SK-N-SH treated with all-trans-retinoic acid at 6 μM for 48 hours (cell line): ENCODE data around the gene OR2A25.

Experiments
- ATAC-seq: fragments of 200-7000 bp; cut with Tn5 transposase; 3 replicates; pipeline ENCODE4 v1.9.1; 2020; ENCODE audit warnings: mild to moderate bottlenecking, moderate library complexity
- BACH2 ChIP-seq: fragments of 250-450 bp; sonication (Bioruptor Pico); IDR thresholded peaks from 2 replicates; pipeline ENCODE4 v1.9.0; 2021; ENCODE audit warnings: mild to moderate bottlenecking, borderline replicate concordance
- CSDC2 ChIP-seq: fragments of 250-450 bp; sonication (Bioruptor Pico); IDR thresholded peaks from 2 replicates; pipeline ENCODE4 v1.5.0; 2020; ENCODE audit warnings: mild to moderate bottlenecking, moderate library complexity
- ESRRG ChIP-seq: fragments of 250-450 bp; sonication (Bioruptor Pico); IDR thresholded peaks from 2 replicates; pipeline ENCODE4 v1.6.1; 2021; ENCODE audit warnings: mild to moderate bottlenecking
- GLIS3 ChIP-seq: fragments of 250-450 bp; sonication (Bioruptor Pico); IDR thresholded peaks from 2 replicates; pipeline ENCODE4 v1.5.0; 2020; ENCODE audit warnings: mild to moderate bottlenecking, moderate library complexity
- ISL1 ChIP-seq: fragments of 250-450 bp; sonication (Bioruptor Pico); IDR thresholded peaks from 2 replicates; pipeline ENCODE4 v2.1.2; 2022; ENCODE audit warnings: mild to moderate bottlenecking, moderate library complexity
- OSR1 ChIP-seq: fragments of 250-450 bp; sonication (Bioruptor Pico); IDR thresholded peaks from 2 replicates; pipeline ENCODE4 v1.8.0; 2022; ENCODE audit warnings: moderate library complexity, mild to moderate bottlenecking, inconsistent platforms
- PPARA ChIP-seq: fragments of 250-450 bp; sonication (Bioruptor Pico); IDR thresholded peaks from 2 replicates; pipeline ENCODE4 v1.5.0; 2020; ENCODE audit warnings: mild to moderate bottlenecking, borderline replicate concordance
- RARB ChIP-seq: fragments of 250-450 bp; sonication (Bioruptor Pico); IDR thresholded peaks from 2 replicates; pipeline ENCODE4 v1.8.0; 2021; ENCODE audit warnings: mild to moderate bottlenecking, moderate library complexity
- SNAI2 ChIP-seq: fragments of 250-450 bp; sonication (Bioruptor Pico); IDR thresholded peaks from 2 replicates; pipeline ENCODE4 v1.5.0; 2020; ENCODE audit warnings: mild to moderate bottlenecking, moderate library complexity
- TCF4 ChIP-seq: fragments of 250-450 bp; sonication (Bioruptor Pico); IDR thresholded peaks from 2 replicates; pipeline ENCODE4 v1.8.0; 2021; ENCODE audit warnings: mild to moderate bottlenecking, moderate library complexity, borderline replicate concordance
- TOX ChIP-seq: fragments of 250-450 bp; sonication (Bioruptor Pico); IDR thresholded peaks from 2 replicates; pipeline ENCODE4 v1.8.0; 2021; ENCODE audit warnings: mild to moderate bottlenecking, moderate library complexity, borderline replicate concordance
- ZC3H10 ChIP-seq: fragments of 250-450 bp; sonication (Bioruptor Pico); IDR thresholded peaks from 2 replicates; pipeline ENCODE4 v1.5.1; 2021; ENCODE audit warnings: mild to moderate bottlenecking, moderate library complexity
- ZFP3 ChIP-seq: fragments of 250-450 bp; sonication (Bioruptor Pico); IDR thresholded peaks from 2 replicates; pipeline ENCODE4 v1.5.0; 2020; ENCODE audit warnings: mild to moderate bottlenecking, moderate library complexity
- ZFP30 ChIP-seq: fragments of 450-650 bp; formaldehyde crosslinking; IDR thresholded peaks from 2 replicates; pipeline ENCODE4 v1.5.0; 2022; ENCODE audit warnings: mild to moderate bottlenecking, moderate library complexity
- ZNF565 ChIP-seq: fragments of 450-650 bp; formaldehyde crosslinking; conservative IDR thresholded peaks from 2 replicates; pipeline ENCODE4 v1.5.0; 2020; ENCODE audit warnings: low read depth, mild to moderate bottlenecking, moderate library complexity
- ZNF70 ChIP-seq: fragments of 450-650 bp; formaldehyde crosslinking; IDR thresholded peaks from 2 replicates; pipeline ENCODE4 v1.5.0; 2020; ENCODE audit warnings: mild to moderate bottlenecking, moderate library complexity
- ZNF8 ChIP-seq: fragments of 450-650 bp; formaldehyde crosslinking; IDR thresholded peaks from 2 replicates; pipeline ENCODE4 v1.5.0; 2020; ENCODE audit warnings: mild to moderate bottlenecking, moderate library complexity
- TF ChIP-seq, protein P1 (sequence below): fragments of 250-450 bp; sonication (Bioruptor Pico); IDR thresholded peaks from 2 replicates; pipeline ENCODE4 v1.5.1; 2021; ENCODE audit warnings: mild to moderate bottlenecking, moderate library complexity
- TF ChIP-seq, protein P2 (sequence below): fragments of 250-450 bp; sonication (Bioruptor Pico); IDR thresholded peaks from 2 replicates; pipeline ENCODE4 v1.8.0; 2020; ENCODE audit warnings: mild to moderate bottlenecking, moderate library complexity, borderline replicate concordance
- TF ChIP-seq, protein P3 (sequence below): fragments of 250-450 bp; sonication (Bioruptor Pico); IDR thresholded peaks from 2 replicates; pipeline ENCODE4 v1.5.0; 2020; ENCODE audit warnings: mild to moderate bottlenecking, moderate library complexity
- TF ChIP-seq, protein P4 (sequence below): fragments of 250-450 bp; sonication (Bioruptor Pico); IDR thresholded peaks from 2 replicates; pipeline ENCODE4 v1.8.0; 2021; ENCODE audit warnings: low read depth, mild to moderate bottlenecking, moderate library complexity, borderline replicate concordance
- TF ChIP-seq, protein P5 (sequence below): fragments of 250-450 bp; sonication (Bioruptor Pico); IDR thresholded peaks from 2 replicates; pipeline ENCODE4 v1.5.1; 2020; ENCODE audit warnings: low read depth, mild to moderate bottlenecking, moderate library complexity

OR2A25 gene

DNA sequence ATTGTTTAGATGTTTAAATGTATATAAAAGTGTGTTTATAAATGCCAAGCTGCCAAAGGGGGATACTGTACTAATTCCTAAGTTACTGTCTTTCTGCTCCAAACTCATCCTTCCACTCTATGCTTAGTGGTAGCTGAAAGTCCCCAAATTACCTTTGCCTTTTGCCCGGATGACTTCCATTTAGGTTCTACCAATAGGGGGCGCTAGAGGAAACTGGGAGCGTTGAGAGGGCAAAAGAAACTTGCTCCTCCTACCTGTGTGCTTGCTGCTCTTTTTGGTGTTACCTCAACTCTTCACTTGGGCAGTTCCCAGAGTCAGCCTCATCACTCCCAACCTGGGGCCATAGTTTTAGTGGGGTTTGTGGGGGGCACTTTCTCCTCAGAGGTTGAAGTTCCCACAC lies 5.9 kb upstream of the OR2A25 start (continued):
- TF ChIP-seq, protein P1, sequence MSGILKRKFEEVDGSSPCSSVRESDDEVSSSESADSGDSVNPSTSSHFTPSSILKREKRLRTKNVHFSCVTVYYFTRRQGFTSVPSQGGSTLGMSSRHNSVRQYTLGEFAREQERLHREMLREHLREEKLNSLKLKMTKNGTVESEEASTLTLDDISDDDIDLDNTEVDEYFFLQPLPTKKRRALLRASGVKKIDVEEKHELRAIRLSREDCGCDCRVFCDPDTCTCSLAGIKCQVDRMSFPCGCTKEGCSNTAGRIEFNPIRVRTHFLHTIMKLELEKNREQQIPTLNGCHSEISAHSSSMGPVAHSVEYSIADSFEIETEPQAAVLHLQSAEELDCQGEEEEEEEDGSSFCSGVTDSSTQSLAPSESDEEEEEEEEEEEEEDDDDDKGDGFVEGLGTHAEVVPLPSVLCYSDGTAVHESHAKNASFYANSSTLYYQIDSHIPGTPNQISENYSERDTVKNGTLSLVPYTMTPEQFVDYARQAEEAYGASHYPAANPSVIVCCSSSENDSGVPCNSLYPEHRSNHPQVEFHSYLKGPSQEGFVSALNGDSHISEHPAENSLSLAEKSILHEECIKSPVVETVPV (CRISPR knock-in tag), result no peak
- TF ChIP-seq ZFP30 (CRISPR knock-in tag), result no peak
- no peak for TF ChIP-seq ZFP3 (CRISPR knock-in tag)
- TF ChIP-seq, protein P2, sequence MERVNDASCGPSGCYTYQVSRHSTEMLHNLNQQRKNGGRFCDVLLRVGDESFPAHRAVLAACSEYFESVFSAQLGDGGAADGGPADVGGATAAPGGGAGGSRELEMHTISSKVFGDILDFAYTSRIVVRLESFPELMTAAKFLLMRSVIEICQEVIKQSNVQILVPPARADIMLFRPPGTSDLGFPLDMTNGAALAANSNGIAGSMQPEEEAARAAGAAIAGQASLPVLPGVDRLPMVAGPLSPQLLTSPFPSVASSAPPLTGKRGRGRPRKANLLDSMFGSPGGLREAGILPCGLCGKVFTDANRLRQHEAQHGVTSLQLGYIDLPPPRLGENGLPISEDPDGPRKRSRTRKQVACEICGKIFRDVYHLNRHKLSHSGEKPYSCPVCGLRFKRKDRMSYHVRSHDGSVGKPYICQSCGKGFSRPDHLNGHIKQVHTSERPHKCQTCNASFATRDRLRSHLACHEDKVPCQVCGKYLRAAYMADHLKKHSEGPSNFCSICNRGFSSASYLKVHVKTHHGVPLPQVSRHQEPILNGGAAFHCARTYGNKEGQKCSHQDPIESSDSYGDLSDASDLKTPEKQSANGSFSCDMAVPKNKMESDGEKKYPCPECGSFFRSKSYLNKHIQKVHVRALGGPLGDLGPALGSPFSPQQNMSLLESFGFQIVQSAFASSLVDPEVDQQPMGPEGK (CRISPR knock-in tag), result no peak
- no peak for TF ChIP-seq ZNF565
- no peak for TF ChIP-seq TOX (CRISPR knock-in tag)
- no peak for TF ChIP-seq ZNF70 (CRISPR knock-in tag)
- no peak for TF ChIP-seq SNAI2 (CRISPR knock-in tag)
- TF ChIP-seq RARB (CRISPR knock-in tag), result no peak
- no peak for TF ChIP-seq ESRRG (CRISPR knock-in tag)

DNA sequence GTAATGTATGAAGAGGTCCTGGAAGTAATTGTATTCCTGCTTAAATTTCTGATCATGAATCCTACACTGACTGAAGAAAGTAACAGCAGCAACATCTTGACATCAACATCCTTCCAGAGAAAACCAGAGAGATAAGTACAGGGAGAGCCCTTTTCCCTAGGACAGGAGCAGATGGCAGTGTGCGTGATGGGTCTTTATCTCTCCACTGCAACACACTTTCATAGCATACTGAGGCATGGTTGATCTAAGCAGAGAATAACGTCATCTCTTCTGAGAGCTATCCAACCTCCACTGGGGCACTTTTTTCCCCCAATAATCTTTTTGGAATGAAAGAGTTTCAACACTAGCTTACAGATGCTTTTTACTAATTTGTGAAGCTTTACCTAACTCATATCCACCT lies 342 bp downstream of the OR2A25 start:
- no peak for ATAC-seq
- TF ChIP-seq SNAI2 (CRISPR knock-in tag) (no peak), ZFP30 (CRISPR knock-in tag) (no peak), GLIS3 (CRISPR knock-in tag) (no peak), ZC3H10 (CRISPR knock-in tag) (no peak), CSDC2 (CRISPR knock-in tag) (no peak), ZNF565 (no peak), ZNF8 (CRISPR knock-in tag) (no peak), BACH2 (CRISPR knock-in tag) (no peak), TOX (CRISPR knock-in tag) (no peak), TCF4 (CRISPR knock-in tag) (no peak), ZNF70 (CRISPR knock-in tag) (no peak), OSR1 (CRISPR knock-in tag) (no peak), ZFP3 (CRISPR knock-in tag) (no peak), RARB (CRISPR knock-in tag) (no peak), ISL1 (CRISPR knock-in tag) (no peak), PPARA (CRISPR knock-in tag) (no peak)
- TF ChIP-seq, protein P3, sequence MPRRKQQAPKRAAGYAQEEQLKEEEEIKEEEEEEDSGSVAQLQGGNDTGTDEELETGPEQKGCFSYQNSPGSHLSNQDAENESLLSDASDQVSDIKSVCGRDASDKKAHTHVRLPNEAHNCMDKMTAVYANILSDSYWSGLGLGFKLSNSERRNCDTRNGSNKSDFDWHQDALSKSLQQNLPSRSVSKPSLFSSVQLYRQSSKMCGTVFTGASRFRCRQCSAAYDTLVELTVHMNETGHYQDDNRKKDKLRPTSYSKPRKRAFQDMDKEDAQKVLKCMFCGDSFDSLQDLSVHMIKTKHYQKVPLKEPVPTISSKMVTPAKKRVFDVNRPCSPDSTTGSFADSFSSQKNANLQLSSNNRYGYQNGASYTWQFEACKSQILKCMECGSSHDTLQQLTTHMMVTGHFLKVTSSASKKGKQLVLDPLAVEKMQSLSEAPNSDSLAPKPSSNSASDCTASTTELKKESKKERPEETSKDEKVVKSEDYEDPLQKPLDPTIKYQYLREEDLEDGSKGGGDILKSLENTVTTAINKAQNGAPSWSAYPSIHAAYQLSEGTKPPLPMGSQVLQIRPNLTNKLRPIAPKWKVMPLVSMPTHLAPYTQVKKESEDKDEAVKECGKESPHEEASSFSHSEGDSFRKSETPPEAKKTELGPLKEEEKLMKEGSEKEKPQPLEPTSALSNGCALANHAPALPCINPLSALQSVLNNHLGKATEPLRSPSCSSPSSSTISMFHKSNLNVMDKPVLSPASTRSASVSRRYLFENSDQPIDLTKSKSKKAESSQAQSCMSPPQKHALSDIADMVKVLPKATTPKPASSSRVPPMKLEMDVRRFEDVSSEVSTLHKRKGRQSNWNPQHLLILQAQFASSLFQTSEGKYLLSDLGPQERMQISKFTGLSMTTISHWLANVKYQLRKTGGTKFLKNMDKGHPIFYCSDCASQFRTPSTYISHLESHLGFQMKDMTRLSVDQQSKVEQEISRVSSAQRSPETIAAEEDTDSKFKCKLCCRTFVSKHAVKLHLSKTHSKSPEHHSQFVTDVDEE (CRISPR knock-in tag), result no peak
- TF ChIP-seq, protein P1 (CRISPR knock-in tag), result no peak
- TF ChIP-seq, protein P4, sequence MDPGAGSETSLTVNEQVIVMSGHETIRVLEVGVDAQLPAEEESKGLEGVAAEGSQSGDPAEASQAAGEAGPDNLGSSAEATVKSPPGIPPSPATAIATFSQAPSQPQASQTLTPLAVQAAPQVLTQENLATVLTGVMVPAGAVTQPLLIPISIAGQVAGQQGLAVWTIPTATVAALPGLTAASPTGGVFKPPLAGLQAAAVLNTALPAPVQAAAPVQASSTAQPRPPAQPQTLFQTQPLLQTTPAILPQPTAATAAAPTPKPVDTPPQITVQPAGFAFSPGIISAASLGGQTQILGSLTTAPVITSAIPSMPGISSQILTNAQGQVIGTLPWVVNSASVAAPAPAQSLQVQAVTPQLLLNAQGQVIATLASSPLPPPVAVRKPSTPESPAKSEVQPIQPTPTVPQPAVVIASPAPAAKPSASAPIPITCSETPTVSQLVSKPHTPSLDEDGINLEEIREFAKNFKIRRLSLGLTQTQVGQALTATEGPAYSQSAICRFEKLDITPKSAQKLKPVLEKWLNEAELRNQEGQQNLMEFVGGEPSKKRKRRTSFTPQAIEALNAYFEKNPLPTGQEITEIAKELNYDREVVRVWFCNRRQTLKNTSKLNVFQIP (CRISPR knock-in tag), result no peak
- TF ChIP-seq, protein P5, sequence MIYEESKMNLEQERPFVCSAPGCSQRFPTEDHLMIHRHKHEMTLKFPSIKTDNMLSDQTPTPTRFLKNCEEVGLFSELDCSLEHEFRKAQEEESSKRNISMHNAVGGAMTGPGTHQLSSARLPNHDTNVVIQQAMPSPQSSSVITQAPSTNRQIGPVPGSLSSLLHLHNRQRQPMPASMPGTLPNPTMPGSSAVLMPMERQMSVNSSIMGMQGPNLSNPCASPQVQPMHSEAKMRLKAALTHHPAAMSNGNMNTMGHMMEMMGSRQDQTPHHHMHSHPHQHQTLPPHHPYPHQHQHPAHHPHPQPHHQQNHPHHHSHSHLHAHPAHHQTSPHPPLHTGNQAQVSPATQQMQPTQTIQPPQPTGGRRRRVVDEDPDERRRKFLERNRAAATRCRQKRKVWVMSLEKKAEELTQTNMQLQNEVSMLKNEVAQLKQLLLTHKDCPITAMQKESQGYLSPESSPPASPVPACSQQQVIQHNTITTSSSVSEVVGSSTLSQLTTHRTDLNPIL (CRISPR knock-in tag), result no peak
